Large intestine (tissue), 1 donor: Measurements from ENCODE around the gene VTCN1. TPM values are rescaled to one million over a fixed set of nuclear protein-coding genes. Genes with fewer than 3 reads are reported as not detected.

ENCODE experiments used
- polyA plus RNA-seq: library from polyadenylated mRNA; unstranded; fragments of 120-200 nt; gene quantifications from one replicate; pipeline ENCODE4 v1.2.1, GENCODE V29; 2013

Gene VTCN1
- polyA plus RNA-seq, 1 donor: 0.04 TPM

Other genes starting within 250 kb of the VTCN1 start
- gene CD101, start 209.2 kb downstream of the VTCN1 start, polyA plus RNA-seq: 4.6 TPM
- gene TTF2, start 150.6 kb downstream of the VTCN1 start, polyA plus RNA-seq: 19.8 TPM
- 9.0 TPM for gene TRIM45, start 89.2 kb downstream of the VTCN1 start, polyA plus RNA-seq
- gene MAN1A2, start 156.5 kb upstream of the VTCN1 start, polyA plus RNA-seq: 28.3 TPM